ENCODE data around the gene GIN1.
A peak's percentile ranks its signal among the peaks of the same experiment; 100 is the strongest.
"Not testable (repeated sequence)": the region's sequence is repeated elsewhere in the genome, so short reads cannot be mapped to it uniquely, and the experiment has no call there.

GIN1 gene, protein sequence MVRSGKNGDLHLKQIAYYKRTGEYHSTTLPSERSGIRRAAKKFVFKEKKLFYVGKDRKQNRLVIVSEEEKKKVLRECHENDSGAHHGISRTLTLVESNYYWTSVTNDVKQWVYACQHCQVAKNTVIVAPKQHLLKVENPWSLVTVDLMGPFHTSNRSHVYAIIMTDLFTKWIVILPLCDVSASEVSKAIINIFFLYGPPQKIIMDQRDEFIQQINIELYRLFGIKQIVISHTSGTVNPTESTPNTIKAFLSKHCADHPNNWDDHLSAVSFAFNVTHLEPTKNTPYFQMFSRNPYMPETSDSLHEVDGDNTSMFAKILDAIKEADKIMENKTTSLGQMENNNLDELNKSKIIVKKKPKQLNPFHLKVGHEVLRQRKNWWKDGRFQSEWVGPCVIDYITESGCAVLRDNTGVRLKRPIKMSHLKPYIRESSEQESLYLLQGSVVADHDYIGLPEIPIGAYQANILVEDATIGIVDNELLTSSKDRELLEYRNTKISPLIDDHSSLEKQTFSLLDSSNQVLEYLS

GRCh38 chr5:103119765-103120606 lies at the start of gene GIN1, which contains the start of gene PPIP5K2:
TSS of gene GIN1 (minus strand) at chr5:103120138. CDS start at chr5:103108707, 11,431 bp downstream.
TSS of gene PPIP5K2 (plus strand) at chr5:103120301. CDS start at chr5:103129590, 9,289 bp downstream.
- peak; percentile 96 to 98 for DNase-seq

- no peak for DNase-seq
Measured at GRCh38 chr5:103166706-103167105, 46.8 kb upstream of the GIN1 start.

GRCh38 chr5:103151156-103151555 lies 31.2 kb upstream of the GIN1 start:
- DNase-seq: no peak

- DNase-seq: no peak
Measured at GRCh38 chr5:103148213-103148612, 28.3 kb upstream of the GIN1 start.

- no peak for DNase-seq
Measured at GRCh38 chr5:103145196-103145595, 25.3 kb upstream of the GIN1 start.

GRCh38 chr5:103142132-103142531 lies 22.2 kb upstream of the GIN1 start:
- not testable (repeated sequence) for DNase-seq

DNA sequence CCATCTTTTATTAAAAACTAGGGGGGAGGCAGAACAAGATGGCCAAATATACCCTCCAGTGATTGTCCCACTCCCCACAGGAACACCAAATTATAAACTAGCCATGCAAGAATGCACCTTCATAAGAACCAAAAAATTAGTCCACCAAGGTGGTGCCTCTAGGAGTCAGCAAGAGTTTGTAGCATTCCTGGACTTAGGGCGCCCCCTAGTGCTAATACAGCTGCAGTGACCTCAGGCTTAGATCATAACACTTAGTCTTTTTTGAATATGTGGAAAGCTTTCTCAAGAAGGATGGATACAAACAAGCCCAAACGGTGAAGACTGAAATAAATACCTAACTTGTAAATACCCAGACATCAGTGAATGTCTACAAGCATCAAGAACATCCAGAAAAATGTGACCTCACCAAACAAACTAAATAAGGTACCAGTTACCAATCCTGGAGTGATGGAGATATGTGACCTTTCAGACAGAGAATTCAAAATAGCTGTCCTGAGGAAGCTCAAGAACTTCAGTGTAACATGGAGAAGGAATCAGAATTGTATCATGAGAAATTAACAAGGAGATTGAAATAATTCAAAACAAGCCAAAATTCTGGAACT lies 19.4 kb upstream of the GIN1 start:
- DNase-seq: peak; percentile 80 to 84

GRCh38 chr5:103138202-103138690 lies 18.3 kb upstream of the GIN1 start:
- no peak for DNase-seq

DNA sequence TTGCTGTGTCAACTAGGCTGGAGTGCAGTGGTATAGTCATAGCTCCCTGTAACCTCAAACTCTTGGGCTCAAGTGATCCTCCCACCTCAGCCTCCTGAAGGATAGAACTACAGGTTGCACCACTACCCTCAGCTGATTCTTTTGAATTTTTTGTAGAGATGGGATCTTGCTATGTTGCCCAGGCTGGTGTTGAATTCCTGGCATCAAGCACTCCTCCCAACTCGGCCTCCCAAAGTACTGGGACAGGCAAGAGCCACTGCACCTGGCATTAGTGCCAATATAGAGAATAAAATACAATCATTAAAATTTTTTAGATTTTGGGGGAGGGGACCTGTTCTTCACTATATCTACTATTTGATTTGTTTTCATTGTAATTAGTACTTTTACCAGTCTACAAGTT lies 15.5 kb upstream of the GIN1 start:
- DNase-seq: no peak

DNA sequence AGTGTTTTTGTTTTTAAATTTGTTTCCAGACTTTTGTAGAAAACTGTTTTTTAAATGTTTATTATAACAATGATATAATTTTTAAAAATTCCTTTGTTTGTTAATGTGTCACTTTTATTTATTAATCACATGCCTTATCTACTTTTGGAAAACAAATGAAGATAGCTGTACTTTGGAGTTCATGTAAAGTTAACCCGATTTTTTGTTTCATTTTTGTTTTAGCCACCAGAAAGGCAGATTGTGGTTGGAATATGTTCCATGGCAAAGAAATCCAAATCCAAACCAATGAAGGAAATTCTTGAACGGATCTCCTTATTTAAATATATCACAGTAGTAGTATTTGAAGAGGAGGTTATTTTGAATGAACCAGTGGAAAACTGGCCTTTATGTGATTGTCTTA lies 13.3 kb upstream of the GIN1 start:
- DNase-seq: no peak

GRCh38 chr5:103132684-103133083 lies 12.7 kb upstream of the GIN1 start:
- no peak for DNase-seq

GRCh38 chr5:103128202-103128601 lies 8.3 kb upstream of the GIN1 start:
- no peak for DNase-seq

- DNase-seq: no peak
Measured at GRCh38 chr5:103127292-103127817, 7.4 kb upstream of the GIN1 start.

GRCh38 chr5:103126557-103126956 lies 6.6 kb upstream of the GIN1 start:
- DNase-seq: no peak

- no peak for DNase-seq
Measured at GRCh38 chr5:103122242-103122641, 2.3 kb upstream of the GIN1 start.

DNA sequence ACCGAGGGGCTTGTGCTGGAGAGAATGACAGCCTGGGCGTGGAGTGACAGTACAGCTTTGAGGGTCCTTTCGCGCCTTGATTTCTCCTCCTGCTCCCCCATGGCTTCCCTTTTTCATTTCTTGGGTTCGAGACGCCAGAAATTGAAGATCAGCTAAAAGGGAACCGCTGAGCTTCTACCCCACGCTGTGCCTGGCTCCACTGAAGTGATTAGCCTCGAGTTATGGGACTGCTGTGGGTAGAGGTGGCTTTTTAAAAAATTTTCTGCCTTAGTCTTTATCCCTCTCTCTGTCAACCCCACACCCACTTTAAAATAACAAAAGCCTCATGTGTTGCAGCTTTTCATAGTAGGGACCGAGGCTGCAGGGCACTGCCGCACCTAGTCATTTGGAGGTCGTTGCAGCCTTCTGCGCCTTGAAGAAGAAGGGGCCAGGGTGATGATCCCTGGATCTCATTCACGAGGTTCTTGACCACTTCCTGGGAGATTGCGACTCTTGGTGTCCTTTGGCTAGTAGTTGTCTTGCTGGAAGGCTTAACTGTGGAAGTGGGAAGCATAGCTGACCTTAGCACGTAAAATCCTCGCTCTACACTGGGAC lies 766 bp upstream of the GIN1 start:
- no peak for DNase-seq

DNA sequence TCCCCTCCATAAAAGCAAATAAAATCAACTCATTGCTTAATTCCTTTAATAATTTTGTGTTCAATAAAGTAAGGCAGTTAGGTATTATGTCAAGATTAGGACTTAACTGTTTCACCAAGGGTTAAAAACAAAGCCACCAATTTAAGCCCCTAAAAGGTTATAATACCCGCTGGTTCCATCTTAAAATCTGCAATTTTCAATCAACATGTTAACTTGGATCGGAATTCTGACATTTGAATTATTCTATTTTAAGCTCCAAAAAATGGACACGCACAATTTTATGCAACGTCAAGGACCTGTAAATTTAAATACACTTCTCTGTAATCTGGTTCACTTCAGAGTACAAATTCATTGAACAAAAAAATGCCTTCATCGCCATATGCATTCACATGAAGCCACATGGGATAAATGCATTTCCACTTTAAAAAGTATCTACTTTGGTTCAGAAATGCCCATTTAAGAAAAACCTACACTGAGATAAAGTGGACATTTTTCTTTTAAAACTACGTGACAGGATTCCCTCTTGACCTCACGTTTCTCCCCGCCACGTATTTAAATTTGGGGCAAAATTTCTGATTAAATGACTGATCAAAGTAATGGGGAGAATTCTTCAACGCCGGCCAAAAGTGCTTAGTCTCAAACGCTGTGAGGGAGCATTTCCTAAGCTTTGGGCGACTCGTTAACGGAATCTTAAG lies 721 bp downstream of the GIN1 start:
- no peak for DNase-seq

GRCh38 chr5:103117471-103117991 lies 2.4 kb downstream of the GIN1 start:
- no peak for DNase-seq

- no peak for DNase-seq
Measured at GRCh38 chr5:103114440-103114839, 5.5 kb downstream of the GIN1 start.

- DNase-seq: no peak
Measured at GRCh38 chr5:103112910-103113309, 7.0 kb downstream of the GIN1 start.

GRCh38 chr5:103111468-103111867 lies 8.5 kb downstream of the GIN1 start:
- peak in 1 of 2 donors; percentile 63 for DNase-seq

Data from CD4-positive, alpha-beta T cell treated with Interleukin-4 for 1 hour (primary cell).